ENCODE results near the gene ABCF3.

Gene ABCF3

GRCh38 chr3:184237211-184237610 is 51.2 kb downstream of the ABCF3 start:
- in situ Hi-C loops (cut with MboI; ENCODE audit: low pct_unique_long_range_greater_than_20kb, low sequenced_read_pairs, unreplicated experiment), result loop anchor here (25.0 kb wide), 1 partner anchor 350 kb away; the partner anchor contains the start of gene PARL
- TF ChIP-seq, protein P1, sequence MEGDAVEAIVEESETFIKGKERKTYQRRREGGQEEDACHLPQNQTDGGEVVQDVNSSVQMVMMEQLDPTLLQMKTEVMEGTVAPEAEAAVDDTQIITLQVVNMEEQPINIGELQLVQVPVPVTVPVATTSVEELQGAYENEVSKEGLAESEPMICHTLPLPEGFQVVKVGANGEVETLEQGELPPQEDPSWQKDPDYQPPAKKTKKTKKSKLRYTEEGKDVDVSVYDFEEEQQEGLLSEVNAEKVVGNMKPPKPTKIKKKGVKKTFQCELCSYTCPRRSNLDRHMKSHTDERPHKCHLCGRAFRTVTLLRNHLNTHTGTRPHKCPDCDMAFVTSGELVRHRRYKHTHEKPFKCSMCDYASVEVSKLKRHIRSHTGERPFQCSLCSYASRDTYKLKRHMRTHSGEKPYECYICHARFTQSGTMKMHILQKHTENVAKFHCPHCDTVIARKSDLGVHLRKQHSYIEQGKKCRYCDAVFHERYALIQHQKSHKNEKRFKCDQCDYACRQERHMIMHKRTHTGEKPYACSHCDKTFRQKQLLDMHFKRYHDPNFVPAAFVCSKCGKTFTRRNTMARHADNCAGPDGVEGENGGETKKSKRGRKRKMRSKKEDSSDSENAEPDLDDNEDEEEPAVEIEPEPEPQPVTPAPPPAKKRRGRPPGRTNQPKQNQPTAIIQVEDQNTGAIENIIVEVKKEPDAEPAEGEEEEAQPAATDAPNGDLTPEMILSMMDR (IDR thresholded peaks at IDR 0.05; ENCODE audit: extremely low read depth, insufficient read depth, missing control alignments), result no peak
- DNase-seq (ENCODE audit: low spot score), result no peak

- no peak for DNase-seq (ENCODE audit: low spot score)
- in situ Hi-C loops (cut with MboI; ENCODE audit: low pct_unique_long_range_greater_than_20kb, low sequenced_read_pairs, unreplicated experiment), result loop anchor here (25.0 kb wide), 1 partner anchor 351 kb away; the partner anchor contains the start of gene PARL
- TF ChIP-seq, protein P1 (IDR thresholded peaks at IDR 0.05; ENCODE audit: extremely low read depth, insufficient read depth, missing control alignments), result no peak
Measured at GRCh38 chr3:184237807-184238206, 51.8 kb downstream of the ABCF3 start.

- no peak for DNase-seq (ENCODE audit: low spot score)
- TF ChIP-seq, protein P1 (IDR thresholded peaks at IDR 0.05; ENCODE audit: extremely low read depth, insufficient read depth, missing control alignments), result no peak
- in situ Hi-C loops (cut with MboI; ENCODE audit: low pct_unique_long_range_greater_than_20kb, low sequenced_read_pairs, unreplicated experiment), result loop anchor here (25.0 kb wide), 1 partner anchor 351 kb away; the partner anchor contains the start of gene PARL
Measured at GRCh38 chr3:184238246-184238818, 52.3 kb downstream of the ABCF3 start.

DNA sequence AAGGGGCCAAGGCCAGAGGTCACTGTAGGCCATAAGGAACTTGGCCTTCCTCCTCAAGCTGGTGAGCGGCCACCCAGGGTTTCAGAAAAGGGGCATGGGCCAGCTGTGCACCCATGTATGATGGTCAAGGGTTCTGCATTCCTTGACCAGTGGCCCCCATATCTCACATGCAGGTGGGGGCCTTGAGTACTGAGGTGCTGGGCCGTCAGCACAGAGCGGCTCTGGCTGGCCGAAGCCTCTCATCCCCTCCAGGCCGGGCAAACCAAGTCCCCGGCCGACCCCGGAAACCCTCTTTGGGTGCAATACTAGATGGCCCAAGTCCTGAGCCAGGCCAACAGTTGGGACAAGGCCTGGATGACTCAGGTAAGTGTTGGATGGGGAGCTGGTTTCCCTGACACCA is 53.2 kb downstream of the ABCF3 start:
- TF ChIP-seq, protein P1 (IDR thresholded peaks at IDR 0.05; ENCODE audit: extremely low read depth, insufficient read depth, missing control alignments), result no peak
- in situ Hi-C loops (cut with MboI; ENCODE audit: low pct_unique_long_range_greater_than_20kb, low sequenced_read_pairs, unreplicated experiment), result loop anchor here (25.0 kb wide), 1 partner anchor 352 kb away; the partner anchor contains the start of gene PARL
- no peak for DNase-seq (ENCODE audit: low spot score)

- in situ Hi-C loops (cut with MboI; ENCODE audit: low pct_unique_long_range_greater_than_20kb, low sequenced_read_pairs, unreplicated experiment), result loop anchor here (25.0 kb wide), 1 partner anchor 352 kb away; the partner anchor contains the start of gene PARL
- TF ChIP-seq, protein P1 (IDR thresholded peaks at IDR 0.05; ENCODE audit: extremely low read depth, insufficient read depth, missing control alignments), result no peak
- DNase-seq (ENCODE audit: low spot score), result no peak
Measured at GRCh38 chr3:184239708-184240107, 53.7 kb downstream of the ABCF3 start.

GRCh38 chr3:184240384-184241140 is 54.6 kb downstream of the ABCF3 start:
- in situ Hi-C loops (cut with MboI; ENCODE audit: low pct_unique_long_range_greater_than_20kb, low sequenced_read_pairs, unreplicated experiment), result loop anchor here (25.0 kb wide), 1 partner anchor 353 kb away; the partner anchor contains the start of gene PARL
- DNase-seq (ENCODE audit: low spot score), result no peak
- TF ChIP-seq, protein P1 (IDR thresholded peaks at IDR 0.05; ENCODE audit: extremely low read depth, insufficient read depth, missing control alignments), result no peak

Data from GM13977 (cell line).